Limb (tissue), 2 donors: ENCODE results near the gene SNN.

Source experiments
- DNase-seq, 2 donors: peaks; one replicate each; pipeline ENCODE4 v3.0.0-alpha.2; 2016; ENCODE audit errors: extremely low spot score in 2 of 2

The SNN gene

DNA sequence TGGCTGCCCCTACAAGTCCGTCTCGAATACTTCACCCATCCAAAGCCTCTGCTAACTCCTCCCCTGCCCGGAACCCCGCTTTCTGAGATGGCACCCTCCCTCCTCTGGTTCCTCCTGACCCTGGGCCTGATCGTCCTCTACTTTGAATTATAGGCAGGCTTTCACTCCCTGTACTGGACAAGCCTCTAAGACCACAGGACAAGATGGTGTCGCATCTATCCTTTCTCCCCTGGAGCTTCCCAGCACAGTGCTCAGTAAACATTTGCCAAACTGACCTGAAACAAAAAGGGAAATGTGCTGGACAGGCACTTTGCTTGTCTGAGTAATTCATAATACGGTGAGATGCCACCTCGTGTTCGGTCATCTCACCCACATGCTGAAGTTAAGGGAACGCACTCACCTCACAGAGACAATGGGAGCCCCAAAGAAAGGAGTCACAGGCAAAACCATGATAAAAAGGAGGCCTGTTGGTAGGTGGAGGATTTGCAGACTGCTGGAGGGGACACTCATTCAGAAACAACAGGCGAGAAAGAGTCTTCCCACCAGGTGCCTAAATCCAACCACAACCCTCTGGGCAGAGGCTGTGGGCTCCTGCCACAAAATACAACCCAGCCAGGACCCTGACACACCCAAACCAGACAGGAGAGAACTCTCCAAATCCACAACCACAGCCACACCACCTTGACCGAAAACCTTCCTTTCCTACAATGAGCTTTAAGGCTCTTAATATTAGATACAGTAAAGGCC is 28.2 kb downstream of the SNN start:
- no peak for DNase-seq

DNA sequence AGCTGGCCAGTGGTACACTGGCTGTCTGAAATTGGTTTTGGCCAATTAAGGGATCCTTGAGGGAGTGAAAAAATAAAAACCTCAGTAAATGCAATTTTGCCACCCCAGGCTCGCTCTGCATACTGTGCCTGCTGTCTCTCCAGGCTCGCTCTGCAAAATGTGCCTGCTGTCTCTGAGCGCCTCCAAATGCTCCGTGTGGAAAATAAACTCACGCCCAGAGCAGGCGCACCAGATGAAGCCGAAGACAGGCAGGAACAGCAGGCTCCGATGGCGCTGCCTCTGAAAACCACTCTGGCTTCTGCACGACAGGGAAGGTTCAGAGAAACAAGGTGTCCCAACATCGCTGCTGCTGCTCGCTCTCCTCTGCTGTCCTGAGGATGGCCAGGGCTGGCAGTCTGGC is 29.1 kb downstream of the SNN start:
- DNase-seq: no peak

DNA sequence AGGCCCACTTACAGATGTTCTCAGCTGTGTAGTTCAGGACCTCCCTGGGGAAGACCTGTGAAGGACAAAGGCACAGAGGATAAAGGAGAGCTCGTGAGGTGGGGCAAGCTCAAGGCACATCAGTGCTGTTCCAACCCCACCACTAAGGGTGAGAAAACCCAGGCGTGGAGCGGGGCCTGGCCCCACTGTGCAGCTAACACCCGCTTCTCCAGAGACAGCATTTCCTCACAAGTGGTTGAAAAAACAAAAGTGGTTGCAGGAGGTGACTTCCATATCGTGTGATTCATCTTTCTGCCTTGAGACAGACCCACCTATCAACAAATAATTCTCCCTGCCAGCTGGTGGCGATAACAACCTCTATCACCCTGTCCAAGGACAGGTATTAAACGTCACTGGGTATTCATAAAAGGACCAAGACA is 30.0 kb downstream of the SNN start:
- no peak for DNase-seq

DNA sequence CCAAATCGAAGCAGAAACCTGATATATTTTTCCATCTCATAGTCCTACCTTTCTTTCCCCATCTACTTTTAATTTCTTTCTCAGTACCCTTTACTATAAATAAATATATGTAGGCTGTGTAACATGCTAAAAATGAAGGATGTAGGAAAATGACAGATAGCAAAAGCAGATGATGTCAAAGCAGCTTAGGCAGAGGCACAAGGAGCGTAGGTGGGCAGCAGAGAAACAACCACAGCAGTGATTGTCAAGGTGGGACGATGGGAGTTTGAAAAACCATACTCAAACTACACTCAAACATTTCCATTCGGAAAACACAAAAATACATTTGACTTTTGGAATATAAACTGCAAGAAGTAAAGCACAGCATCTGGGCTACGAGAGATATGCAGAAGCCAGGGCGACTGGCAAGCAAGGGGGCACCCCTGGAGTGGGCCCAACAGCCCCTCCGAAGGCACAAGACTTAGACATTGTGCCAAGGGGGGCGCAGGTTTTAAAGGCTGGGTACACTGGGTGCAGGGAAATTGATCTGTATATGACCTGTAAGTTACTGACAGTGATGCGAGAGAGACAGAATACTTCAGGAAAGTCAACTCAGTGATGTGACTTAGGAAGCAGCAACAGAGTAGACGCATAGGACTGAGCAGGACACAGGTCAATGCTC is 31.1 kb downstream of the SNN start:
- no peak for DNase-seq

DNA sequence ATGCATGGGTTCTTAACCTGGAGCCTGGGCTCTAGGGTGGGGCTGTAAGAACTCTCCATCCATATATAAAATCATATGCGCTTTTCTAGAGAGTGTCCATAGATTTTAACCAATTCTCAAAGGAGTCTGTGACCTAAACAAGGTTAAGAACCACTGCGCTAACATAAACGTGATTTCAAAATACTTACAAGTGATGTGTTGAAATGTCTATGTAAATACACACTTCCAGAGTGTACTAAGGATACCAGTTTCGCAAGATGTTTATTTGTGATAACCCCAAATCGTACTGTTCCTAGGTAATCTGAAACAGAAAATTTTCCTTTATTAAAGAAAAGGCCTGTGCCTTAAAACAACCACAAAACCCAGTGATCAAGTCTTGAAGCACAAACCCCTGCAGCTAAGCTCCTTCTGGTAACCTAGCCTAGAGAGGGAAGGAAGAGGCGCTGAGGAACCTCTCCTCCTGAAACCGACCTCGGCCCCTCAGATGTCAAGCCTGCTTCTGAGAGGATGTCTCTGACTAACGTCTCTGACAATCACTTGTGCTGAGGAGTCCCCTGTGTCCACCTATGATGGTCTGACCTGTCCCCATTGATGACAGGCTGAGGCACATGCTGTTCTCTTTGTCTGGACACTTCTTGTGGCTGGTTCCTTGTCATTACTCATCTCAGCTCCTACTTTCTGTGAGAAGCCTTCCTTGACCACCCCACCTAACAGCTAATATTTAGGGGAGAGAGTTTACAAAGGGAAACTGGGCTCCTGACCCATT is 32.2 kb downstream of the SNN start:
- DNase-seq: no peak

DNA sequence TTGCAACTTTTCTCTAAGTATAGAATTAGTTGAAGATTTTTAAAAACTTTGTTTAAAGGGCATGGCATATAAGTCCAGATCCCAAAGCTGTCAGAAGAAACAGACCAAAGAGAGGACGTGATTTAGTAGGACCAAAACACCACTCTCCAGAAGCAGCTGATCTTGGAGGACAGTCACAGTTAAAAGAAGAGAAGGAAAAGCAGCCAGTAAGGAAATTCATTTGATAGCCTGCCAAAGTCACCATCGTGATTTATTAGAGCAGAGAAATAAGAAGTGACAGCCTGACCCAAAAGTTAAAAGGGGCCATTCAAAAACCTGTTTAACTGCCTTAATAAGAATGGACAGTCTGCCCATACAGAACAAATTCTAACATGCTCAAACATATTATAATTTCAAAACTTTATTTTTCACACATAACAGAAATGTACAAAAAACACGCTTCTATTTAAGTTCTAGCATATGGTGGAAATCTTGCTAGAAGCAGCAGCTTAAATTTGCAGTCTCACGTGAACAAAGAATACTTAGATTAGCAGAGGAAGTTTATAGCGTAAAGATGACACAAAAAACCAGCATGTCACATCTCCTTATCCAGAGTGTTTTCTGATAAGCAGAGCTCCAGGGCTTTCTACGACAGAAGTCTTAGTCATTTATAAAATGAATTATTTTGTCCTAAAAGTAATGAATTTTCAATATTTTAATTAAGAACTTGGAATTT is 37.2 kb downstream of the SNN start:
- DNase-seq: no peak

DNA sequence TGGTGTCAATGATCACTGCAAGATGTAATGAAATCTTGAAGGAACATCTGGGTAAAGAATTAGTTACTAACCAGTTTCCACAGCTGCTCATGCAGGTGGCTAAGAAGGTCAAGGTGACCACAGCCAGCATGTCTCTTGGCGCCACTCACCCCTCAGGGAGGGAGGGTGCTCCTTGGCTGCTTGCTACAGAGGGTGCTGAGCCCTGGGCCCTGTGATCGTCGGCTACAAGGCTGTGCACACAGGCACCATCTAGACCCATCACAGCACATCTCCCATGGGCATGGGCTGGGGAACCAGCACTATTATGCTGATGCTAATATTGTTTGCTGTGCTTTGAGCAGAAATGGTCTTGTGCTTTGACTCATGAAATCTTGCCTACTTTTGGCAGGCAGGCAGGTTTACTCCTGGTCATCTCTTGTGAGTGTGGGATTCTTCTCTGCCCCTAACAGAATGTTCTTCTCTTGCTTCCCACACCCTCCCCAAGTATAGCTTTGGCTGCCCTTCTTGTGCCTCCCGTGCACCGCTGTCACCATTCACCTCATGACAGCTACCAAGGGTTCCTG is 38.0 kb downstream of the SNN start:
- no peak for DNase-seq

DNA sequence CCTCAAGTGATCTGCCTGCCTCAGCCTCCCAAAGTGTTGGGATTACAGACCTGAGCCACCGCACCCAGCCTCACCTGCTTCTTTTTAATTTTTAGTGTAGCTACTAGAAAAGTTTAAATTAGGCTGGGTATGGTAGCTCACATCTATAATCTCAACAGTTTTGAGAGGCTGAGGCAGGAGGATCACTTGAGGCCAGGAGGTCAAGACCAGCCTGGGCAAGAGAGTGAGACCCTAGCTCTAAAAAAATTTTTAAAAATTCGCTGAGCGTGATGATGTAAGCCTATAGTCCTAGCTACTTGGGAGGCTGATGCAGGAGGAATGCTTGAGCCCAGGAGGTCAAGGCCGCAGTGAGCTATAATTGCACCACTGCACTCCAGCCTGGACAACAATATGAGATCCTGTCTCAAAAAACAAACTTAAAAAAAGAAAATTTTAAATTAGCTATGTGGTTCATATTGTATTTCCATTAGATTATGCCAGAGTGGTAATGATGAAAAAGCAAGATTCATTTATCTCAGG is 39.5 kb downstream of the SNN start:
- DNase-seq: no peak

DNA sequence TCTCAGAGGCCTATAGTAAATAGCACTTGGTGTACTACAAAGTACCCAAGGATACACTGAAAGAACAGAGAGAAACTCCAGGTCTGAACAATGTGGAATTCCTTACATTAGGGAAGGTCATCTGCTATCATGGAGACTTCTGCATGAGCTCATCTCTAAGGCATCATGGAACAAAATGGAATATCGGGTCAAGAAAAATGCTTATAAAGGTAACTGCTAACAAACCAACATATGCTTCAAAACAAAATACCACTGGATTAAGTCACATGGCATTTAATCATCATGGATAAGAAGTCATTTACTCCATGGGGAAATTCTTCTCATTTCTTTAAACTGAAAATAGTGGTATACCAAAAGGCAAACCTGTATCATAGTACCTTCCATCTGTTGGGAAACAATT is 40.2 kb downstream of the SNN start:
- DNase-seq: no peak

DNA sequence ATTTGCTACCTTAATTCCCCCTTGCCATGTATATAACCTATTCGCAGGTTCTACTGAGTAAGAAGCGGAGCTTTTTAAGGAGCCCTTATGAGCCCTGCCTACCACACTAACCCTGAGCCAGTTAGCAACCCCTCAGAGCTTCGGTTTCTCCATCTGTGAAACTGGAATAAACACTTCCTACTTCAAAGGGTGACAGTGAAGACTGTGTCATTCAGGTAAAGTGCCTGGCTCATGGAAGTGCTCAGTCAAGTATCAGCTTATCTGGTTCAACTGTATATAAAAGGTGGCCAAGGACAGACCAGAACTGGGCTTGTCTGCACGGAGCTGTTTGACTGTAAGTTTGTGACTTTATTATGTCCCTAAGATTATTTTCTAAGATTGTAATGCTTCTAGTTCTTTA is 43.4 kb downstream of the SNN start:
- DNase-seq: no peak

DNA sequence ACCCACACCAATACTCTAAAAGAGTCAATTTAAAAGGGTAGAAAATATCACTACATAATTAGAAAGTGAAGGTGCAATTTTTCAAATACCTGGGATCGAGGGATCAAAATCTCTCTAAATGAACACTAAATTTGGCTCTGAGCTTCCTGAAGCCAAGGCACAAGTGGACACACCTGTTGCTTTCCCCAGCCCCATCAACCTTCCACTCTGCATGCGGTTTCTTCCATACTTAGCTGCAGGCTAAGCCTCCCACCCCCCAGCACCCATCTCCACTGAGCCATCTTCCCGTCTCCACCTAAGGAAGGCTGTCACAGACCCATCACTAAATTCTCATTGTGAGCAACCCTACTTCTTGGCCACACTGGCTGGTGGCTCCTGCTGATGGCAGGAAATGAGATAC is 43.9 kb downstream of the SNN start:
- no peak for DNase-seq

DNA sequence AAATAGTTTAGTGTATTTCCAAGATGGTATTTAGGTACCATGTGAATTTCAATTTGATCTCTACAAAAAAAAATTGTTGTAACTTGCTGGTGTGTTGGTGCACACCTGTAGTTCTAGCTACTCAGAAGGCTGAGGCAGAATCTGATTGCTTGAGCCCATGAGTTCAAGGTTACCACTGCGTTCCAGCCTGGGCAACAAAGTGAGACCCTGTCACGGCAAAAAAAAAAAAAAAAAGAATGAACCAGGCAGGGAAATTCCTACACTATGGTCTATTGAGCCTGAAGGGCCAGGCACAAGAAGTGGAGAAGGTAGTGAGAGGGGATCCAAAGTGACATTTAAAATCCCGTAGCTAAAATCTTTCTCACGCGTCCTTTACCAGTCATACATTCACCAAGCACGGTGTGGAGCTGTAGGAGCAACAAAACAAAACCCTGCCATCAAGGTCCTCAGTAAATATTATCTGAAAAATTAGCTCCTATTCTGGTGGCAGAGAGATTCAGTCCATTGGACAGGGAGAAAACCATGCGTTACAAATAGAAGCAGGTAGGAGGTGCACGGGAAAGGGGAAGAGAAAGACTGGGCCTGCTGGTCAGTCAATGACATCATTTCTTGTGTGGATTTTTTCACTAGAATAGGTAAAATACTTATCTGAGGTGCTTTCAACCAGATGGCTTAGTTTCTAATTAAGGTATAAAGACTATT is 47.1 kb downstream of the SNN start:
- no peak for DNase-seq

DNA sequence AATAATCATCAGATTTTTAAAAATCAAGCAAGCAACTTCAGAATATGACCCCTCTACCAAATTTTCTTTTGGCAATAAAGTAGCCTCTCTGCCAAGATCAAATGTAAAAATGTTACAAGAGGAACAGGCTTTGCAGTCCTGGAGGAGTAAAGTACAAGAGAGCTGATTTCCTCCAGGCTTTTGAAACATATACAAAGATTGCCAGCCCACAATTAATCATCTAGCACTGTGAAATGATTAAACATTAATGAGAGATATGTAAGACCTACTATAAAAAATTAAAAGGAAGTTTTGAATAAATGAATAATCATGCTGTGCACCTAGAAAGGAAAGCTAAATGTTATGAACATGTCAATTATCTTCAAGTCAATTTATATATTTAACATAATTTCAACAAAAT is 48.1 kb downstream of the SNN start:
- no peak for DNase-seq

DNA sequence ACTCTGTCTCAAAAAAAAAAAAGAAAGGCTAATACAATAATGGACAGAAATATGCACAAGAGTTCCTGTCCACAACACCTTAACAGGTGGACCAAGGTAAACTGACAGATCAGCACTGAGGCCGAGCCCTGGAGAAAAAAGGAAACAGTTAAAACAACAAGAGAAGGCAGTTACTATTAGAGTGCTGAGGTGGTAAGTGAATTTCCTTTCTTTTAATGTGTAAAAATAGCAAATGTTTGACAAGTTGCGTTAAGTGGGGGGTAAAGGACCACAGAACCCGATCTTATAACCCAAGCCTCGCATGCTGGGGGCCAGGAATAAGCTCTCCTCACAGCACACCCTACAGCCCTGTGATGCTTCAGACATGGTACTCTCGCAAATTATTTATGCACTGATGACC is 49.6 kb downstream of the SNN start:
- DNase-seq: no peak

DNA sequence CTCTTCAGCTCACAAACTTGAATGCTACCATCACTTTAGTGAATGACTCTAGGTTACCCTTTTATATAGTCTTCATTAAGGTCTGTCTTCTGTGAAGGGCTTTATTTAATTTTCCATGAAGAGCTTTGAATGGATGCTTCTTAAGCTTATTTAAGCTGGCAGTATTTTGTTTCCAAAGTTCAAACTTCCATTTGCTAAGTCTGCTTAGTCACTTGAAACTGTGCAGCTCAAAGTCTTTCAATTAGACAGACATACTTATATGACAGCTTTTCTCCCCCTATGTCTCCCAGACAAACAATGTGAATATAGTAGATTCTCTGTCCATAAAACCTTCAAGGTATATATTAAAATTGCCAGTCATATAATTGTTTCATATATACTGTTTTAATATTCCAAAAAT is 50.9 kb downstream of the SNN start:
- no peak for DNase-seq

DNA sequence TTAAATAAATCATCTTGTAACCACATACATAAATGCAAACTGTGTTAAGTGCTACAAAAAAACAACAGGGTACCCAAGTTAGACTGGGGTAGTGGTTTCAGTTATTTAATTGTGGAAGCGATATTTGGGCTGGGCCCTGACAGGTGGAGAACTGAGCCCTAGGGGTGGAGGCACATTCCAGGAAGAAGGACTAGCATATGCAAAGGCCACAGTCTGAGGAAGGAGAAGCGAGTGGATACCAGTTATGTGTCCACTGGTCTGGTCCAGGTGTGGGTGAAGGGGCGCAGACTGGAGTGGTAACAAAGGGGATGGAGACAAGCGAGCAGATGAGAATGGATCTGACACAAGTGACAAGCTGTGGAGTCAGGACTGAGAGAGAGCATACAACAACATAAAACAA is 51.5 kb downstream of the SNN start:
- no peak for DNase-seq

DNA sequence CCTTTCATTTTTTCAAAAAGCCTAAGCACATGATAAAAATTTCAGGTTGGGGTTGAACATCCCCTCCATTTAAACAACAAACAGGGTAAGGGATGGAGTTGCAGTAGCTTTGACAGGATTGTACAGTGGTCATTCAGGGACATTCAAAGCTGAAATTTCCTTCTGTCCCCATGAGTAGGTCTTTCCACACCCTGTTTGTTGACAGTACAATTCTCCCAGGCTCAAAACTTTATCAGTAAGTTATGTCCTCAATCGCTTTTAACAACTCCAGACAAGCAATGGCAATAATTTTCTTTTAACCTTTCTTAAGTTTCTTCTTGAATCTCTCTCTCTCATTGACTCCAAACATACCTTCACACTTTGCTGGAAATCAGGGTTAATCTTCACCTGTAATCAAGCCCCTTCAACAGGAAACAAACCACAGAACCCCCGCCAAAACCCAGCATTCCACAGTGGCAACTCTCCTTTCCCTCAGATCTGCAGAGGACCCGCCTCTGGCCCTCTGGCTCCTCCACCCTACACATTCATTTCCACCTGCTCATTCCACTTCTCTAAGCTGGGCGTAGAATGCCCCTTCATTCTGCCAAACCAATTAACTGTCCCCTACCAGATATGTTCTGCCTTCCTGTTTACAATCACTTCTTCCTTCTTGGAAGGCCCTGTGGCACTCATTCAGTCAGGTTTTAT is 53.7 kb downstream of the SNN start:
- no peak for DNase-seq

DNA sequence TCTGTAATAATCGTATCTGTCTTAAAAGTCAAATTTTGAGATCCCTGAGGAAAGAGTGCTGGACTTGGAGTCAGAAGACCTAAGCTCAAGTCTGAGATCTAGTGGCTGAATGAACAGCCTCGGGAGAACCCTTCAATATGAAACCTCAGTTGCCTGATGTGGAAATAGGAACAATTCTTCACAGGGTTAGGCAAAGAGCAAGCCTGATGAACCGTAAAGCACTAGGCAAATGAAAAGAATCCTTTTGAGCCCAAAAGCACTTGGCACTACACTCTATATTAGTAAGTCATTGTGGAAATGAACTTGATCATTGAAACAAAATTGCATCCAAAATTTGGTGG is 54.2 kb downstream of the SNN start:
- DNase-seq: no peak

DNA sequence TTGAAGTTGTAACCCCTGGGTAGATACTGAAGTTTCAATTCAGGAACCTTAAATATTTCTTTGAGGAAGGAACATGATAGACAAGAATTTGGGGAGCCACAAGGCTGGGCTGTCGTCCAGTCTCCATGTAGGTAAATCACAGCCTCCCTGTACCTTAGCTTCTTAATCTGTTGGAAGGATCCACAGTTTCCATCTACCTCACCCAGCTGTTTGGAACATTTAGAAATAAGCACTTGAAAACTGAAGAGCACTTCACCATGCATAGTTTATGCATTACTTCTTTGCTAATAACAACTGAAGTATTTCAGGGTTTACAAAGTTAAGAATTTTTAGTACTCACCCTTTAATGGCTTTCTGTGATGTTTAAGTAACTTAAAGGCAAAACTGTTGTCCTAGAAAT is 57.2 kb downstream of the SNN start:
- no peak for DNase-seq

DNA sequence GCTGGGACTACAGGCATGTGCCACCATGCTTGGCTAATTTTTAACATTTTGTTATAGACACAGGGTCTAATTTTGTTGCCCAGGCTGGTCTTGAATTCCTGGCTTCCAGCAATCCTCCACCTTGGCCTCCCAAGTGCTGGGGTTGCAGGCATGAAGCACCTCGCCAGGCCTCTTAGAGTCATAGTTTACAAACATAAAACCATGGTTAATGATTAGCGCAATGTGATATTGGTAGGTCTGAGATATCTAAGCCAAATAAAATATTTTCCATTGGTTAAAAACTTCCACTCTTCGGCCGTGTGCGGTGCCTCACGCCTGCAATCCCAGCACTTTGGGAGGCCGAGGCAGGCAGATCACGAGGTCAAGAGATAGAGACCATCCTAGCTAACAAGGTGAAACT is 57.8 kb downstream of the SNN start:
- no peak for DNase-seq
